Left ventricle myocardium inferior (tissue), 1 donor: ENCODE data around the gene IL6. TPM values are rescaled to one million over a fixed set of nuclear protein-coding genes. Genes with fewer than 3 reads are reported as not detected.

Source experiments
- DNase-seq: peaks from one replicate; pipeline ENCODE4 v3.0.0-alpha.2; 2020
- H3K27ac ChIP-seq: fragments of 200-600 bp; replicated peaks from 2 replicates; pipeline ENCODE4 v1.8.0; 2021
- H3K27me3 ChIP-seq: fragments of 200-600 bp; 2 replicates; pipeline ENCODE4 v1.8.0; 2021; ENCODE audit warnings: low read depth
- H3K36me3 ChIP-seq: fragments of 200-600 bp; 2 replicates; pipeline ENCODE4 v1.8.0; 2021
- H3K4me1 ChIP-seq: fragments of 200-600 bp; 2 replicates; pipeline ENCODE4 v1.8.0; 2021
- H3K4me3 ChIP-seq: fragments of 200-600 bp; 2 replicates; pipeline ENCODE4 v1.8.0; 2021; ENCODE audit warnings: mild to moderate bottlenecking, moderate library complexity
- H3K9me3 ChIP-seq: fragments of 200-600 bp; replicated peaks from 2 replicates; pipeline ENCODE4 v1.8.0; 2021
- intact Hi-C: fragments of 100-400 bp; cut with micrococcal nuclease; formaldehyde crosslinking; loops from one replicate; pipeline ENCODE4 v1.11.0; 2022
- total RNA-seq: library from RNA; stranded (reverse); fragmentation: NEBNext Ultra II Directional; extraction: Animal tissue kit (Norgen Biotek cat#: 25700); gene quantifications from one replicate; pipeline ENCODE4 v1.2.1, GENCODE V29; 2021
- TF ChIP-seq, protein P1 (sequence below): fragments of 200-600 bp; IDR thresholded peaks from 2 replicates; pipeline ENCODE4 v1.8.0; 2021; ENCODE audit warnings: antibody characterized with exemption, mild to moderate bottlenecking, borderline replicate concordance
- donor health status: DM: no; HTN: yes; CAD: no; lungs with severe emphysema.

Gene IL6
- total RNA-seq, 1 donor from 2014 or later: 0.69 TPM

DNA sequence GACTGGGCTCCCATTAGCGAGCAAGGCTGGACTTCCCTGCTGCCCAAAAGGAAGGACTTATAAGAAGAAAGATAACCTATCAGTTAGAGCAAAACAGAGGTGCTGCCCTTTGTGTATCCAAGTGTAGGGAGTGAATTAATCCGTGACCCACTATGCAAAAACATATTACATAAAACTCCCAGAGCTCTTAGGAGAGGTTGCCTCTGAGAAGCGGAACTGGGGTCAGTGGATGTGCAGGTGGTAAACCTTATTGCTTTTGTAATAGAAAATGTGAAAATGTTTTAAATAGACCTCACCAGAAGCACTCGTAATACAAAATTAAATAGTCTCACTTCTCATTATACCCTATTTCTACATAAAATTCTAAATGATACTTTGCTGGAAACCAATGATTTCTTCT is 17.1 kb upstream of the IL6 start:
- TF ChIP-seq, protein P1, sequence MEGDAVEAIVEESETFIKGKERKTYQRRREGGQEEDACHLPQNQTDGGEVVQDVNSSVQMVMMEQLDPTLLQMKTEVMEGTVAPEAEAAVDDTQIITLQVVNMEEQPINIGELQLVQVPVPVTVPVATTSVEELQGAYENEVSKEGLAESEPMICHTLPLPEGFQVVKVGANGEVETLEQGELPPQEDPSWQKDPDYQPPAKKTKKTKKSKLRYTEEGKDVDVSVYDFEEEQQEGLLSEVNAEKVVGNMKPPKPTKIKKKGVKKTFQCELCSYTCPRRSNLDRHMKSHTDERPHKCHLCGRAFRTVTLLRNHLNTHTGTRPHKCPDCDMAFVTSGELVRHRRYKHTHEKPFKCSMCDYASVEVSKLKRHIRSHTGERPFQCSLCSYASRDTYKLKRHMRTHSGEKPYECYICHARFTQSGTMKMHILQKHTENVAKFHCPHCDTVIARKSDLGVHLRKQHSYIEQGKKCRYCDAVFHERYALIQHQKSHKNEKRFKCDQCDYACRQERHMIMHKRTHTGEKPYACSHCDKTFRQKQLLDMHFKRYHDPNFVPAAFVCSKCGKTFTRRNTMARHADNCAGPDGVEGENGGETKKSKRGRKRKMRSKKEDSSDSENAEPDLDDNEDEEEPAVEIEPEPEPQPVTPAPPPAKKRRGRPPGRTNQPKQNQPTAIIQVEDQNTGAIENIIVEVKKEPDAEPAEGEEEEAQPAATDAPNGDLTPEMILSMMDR: no peak
- Histone ChIP-seq H3K9me3 (no peaks in the 10 kb centered on the region), H3K4me3 (no peak overlapping the region), H3K27me3 (no peaks in the 10 kb centered on the region), H3K36me3 (no peaks in the 10 kb centered on the region), H3K4me1 (peaks cover 4% of the 10 kb centered on the region), H3K27ac (no peak overlapping the region)
- intact Hi-C loops: no loop called here
- no peak for DNase-seq

DNA sequence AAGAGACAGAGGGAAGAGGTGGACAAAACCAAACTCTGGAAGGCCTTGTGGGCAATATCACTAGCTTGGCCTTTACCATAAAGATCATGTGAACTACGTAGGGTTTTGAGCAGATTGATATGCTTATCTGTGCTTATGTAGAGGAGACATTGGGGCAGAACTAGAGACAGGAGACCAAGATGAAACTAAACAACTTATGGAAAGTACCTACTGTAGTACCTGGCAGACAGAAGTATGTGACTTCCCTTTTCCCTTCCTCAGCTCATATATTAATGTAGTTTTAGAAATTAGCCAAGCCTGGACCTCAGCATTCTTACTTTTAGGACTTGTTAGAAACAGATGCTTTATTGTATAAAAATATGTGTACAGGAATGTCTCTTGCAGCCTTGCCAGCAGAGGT is 14.0 kb upstream of the IL6 start:
- H3K27ac ChIP-seq: peak overlapping the region; percentile 58
- no peaks in the 10 kb centered on the region for H3K9me3 ChIP-seq
- intact Hi-C loops: no loop called here
- no peak for DNase-seq
- H3K36me3 ChIP-seq: no peaks in the 10 kb centered on the region
- no peak overlapping the region for H3K4me3 ChIP-seq
- peaks cover 11% of the 10 kb centered on the region for H3K4me1 ChIP-seq
- TF ChIP-seq, protein P1: no peak
- H3K27me3 ChIP-seq: no peaks in the 10 kb centered on the region

DNA sequence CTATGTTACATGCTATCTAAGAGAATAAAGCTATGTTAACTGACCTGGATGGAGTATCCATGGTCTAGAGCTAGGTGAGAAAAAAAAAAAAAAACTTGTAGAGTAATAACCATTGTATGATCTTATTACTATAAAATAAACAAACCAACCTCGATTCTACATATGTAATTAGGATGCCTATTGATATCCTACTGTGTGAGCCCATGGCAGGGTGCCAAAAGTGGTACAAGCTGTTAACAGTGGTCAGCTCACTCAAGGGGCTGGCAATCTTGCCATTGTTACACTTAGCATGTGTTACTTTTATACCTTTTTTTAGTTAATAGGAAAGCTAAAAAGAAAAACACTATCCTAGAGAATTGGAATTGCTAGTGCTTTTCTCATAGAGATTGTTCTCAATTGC is 13.5 kb upstream of the IL6 start:
- intact Hi-C loops: no loop called here
- peak overlapping the region; percentile 58 for H3K27ac ChIP-seq
- peaks cover 15% of the 10 kb centered on the region for H3K4me1 ChIP-seq
- no peaks in the 10 kb centered on the region for H3K9me3 ChIP-seq
- H3K36me3 ChIP-seq: no peaks in the 10 kb centered on the region
- TF ChIP-seq, protein P1: no peak
- no peak for DNase-seq
- H3K4me3 ChIP-seq: no peak overlapping the region
- H3K27me3 ChIP-seq: no peaks in the 10 kb centered on the region

DNA sequence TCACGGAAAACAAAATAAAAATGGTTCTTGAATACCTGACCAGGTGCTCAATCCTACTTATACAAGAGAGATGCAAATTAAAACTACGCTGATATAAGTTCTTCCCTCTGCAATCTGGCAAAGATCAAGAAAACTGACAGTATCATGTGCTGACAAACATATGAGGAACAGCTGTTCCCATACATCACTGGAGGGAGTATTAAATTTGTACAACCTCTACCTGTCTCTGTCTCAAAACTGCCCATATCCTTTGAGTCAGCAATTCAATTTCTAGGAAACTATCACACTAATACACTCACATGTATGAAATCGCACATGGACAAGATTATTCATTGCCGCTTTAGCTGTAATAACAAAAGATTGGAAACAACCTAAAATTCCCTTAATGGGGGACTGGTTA is 11.0 kb upstream of the IL6 start:
- intact Hi-C loops: no loop called here
- DNase-seq: no peak
- H3K36me3 ChIP-seq: no peaks in the 10 kb centered on the region
- TF ChIP-seq, protein P1: no peak
- H3K27me3 ChIP-seq: no peaks in the 10 kb centered on the region
- no peak overlapping the region for H3K4me3 ChIP-seq
- H3K9me3 ChIP-seq: no peaks in the 10 kb centered on the region
- peaks cover 19% of the 10 kb centered on the region for H3K4me1 ChIP-seq
- H3K27ac ChIP-seq: no peak overlapping the region

DNA sequence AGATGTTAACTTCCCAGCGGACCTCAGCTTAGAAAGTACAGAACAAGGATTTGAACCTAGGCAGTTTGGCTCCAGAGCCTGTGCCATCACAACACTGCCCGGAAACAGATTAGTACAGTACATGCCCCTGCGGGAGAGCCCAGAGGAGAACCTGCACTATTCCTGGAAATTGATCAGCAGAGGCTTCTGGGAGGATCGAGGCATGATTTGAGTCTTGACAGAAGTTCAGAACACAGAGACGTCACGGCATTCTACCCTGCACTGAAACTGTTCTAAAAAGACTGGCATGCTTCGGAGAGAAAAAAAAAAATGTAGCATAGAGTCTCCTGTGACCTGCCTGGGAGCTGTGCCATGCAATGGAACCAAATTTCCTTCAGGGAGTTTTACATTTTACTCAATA is 9.2 kb upstream of the IL6 start:
- no peak overlapping the region for H3K4me3 ChIP-seq
- no peaks in the 10 kb centered on the region for H3K36me3 ChIP-seq
- intact Hi-C loops: no loop called here
- no peaks in the 10 kb centered on the region for H3K27me3 ChIP-seq
- TF ChIP-seq, protein P1: no peak
- H3K4me1 ChIP-seq: peaks cover 26% of the 10 kb centered on the region
- no peaks in the 10 kb centered on the region for H3K9me3 ChIP-seq
- peak overlapping the region; percentile 62 for H3K27ac ChIP-seq
- DNase-seq: no peak

DNA sequence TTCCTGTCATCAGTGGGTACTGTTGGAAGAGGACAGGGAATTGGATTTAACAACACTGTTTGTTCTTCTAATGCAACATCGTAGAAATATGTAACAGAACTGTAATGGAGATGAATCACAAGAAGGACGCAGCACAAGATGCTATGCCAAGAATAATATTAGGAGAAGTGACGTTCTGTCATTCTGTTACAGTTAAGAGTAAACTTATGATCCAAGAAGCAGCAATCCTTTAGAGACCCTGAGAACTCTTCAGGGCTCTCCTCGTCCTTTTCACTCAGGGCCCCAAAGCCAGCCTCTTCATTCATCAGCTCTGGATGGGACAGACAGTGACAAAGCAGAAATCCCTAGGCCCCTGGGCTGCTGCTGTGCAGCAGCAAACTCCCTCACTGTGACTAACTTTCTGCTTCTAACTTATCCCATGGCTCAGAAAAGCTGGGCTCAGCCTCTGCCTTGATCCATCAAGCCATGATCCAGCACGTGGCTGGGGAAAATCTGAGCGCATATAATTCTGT is 8.7 kb upstream of the IL6 start:
- DNase-seq: no peak
- Histone ChIP-seq H3K27me3 (no peaks in the 10 kb centered on the region), H3K36me3 (no peaks in the 10 kb centered on the region), H3K4me1 (peaks cover 31% of the 10 kb centered on the region), H3K27ac (peak overlapping the region; percentile 62), H3K9me3 (no peaks in the 10 kb centered on the region), H3K4me3 (no peak overlapping the region)
- TF ChIP-seq, protein P1: no peak
- intact Hi-C loops: no loop called here
